K562 (cell line): ENCODE results near the gene ACBD6. TPM values are rescaled to one million over a fixed set of nuclear protein-coding genes. Genes with fewer than 3 reads are reported as not detected.
A peak's percentile ranks its signal among the peaks of the same experiment; 100 is the strongest.

Experiments
- CBX3 ChIP-seq, 2 experiments: IDR thresholded peaks; 1 replicate in 1 of 2; 2 replicates in 1 of 2; pipeline ENCODE4 v1.6.1; 2012; ENCODE audit warnings: inconsistent platforms in 2 of 2, low read length in 2 of 2, borderline replicate concordance in 1 of 2, control low read depth in 1 of 2
- CCNT2 ChIP-seq: IDR thresholded peaks from 2 replicates; pipeline ENCODE4 v1.6.1; 2011; ENCODE audit warnings: borderline replicate concordance, low read depth, mild to moderate bottlenecking, moderate library complexity, mixed read lengths, low read length; ENCODE audit not compliant: insufficient read length; ENCODE audit errors: extremely low read depth
- CREM ChIP-seq: IDR thresholded peaks from 2 replicates; pipeline ENCODE4 v1.6.1; 2014; ENCODE audit warnings: antibody characterized with exemption, low read depth
- FOXM1 ChIP-seq, 2 experiments: fragments of 450-650 bp in 1 of 2; sonication (generic) in 1 of 2; formaldehyde crosslinking in 1 of 2; IDR thresholded peaks; 2 replicates each; pipeline versions ENCODE4 v1.6.1 to v1.9.0; 2017 to 2022; ENCODE audit warnings: low read depth in 2 of 2, mild to moderate bottlenecking in 2 of 2, missing genetic modification reagents in 1 of 2, moderate library complexity in 1 of 2
- MAZ ChIP-seq, 2 experiments: fragments of 450-650 bp in 1 of 2; sonication (generic) in 1 of 2; formaldehyde crosslinking; IDR thresholded peaks in 1 of 2; conservative IDR thresholded peaks in 1 of 2; 2 replicates each; pipeline versions ENCODE4 v1.4.0 to v1.5.0; 2020; ENCODE audit warnings: mild to moderate bottlenecking in 1 of 2, missing genetic modification reagents in 1 of 2
- MBD1 ChIP-seq: fragments of 250-450 bp; sonication (Bioruptor Pico); IDR thresholded peaks from 2 replicates; pipeline ENCODE4 v1.8.0; 2022; ENCODE audit warnings: inconsistent platforms
- PHF8 ChIP-seq: fragments of 200-600 bp; sonication (generic); IDR thresholded peaks from 2 replicates; pipeline ENCODE4 v1.6.1; 2012; ENCODE audit warnings: mixed run types, mild to moderate bottlenecking, inconsistent platforms, low read length, moderate library complexity, borderline replicate concordance
- SMAD2 ChIP-seq: fragments of 150-350 bp; IDR thresholded peaks from 2 replicates; pipeline ENCODE4 v1.6.1; 2014; ENCODE audit warnings: low read depth, mild to moderate bottlenecking, low read length
- SMARCC2 ChIP-seq: fragments of 450-650 bp; IDR thresholded peaks from 2 replicates; pipeline ENCODE4 v1.6.1; 2017; ENCODE audit warnings: antibody characterized with exemption, moderate library complexity, mild to moderate bottlenecking, low read depth
- SMARCE1 ChIP-seq: fragments of 450-650 bp; IDR thresholded peaks from 2 replicates; pipeline ENCODE4 v1.7.1; 2016; ENCODE audit warnings: mild to moderate bottlenecking
- SP1 ChIP-seq: sonication (generic); formaldehyde crosslinking; IDR thresholded peaks from 2 replicates; pipeline ENCODE4 v1.8.1; 2022; ENCODE audit warnings: mild to moderate bottlenecking, missing genetic modification reagents
- TARDBP ChIP-seq: fragments of 450-650 bp; IDR thresholded peaks from 2 replicates; pipeline ENCODE4 v1.6.1; 2016
- TCF15 ChIP-seq: fragments of 250-450 bp; sonication (Bioruptor Pico); IDR thresholded peaks from 2 replicates; pipeline ENCODE4 v1.8.0; 2022; ENCODE audit warnings: moderate library complexity, mild to moderate bottlenecking, inconsistent platforms
- ZNF274 ChIP-seq: IDR thresholded peaks from 2 replicates; pipeline ENCODE4 v1.6.1; 2011; ENCODE audit warnings: low read depth, mild to moderate bottlenecking, low read length, moderate library complexity, borderline replicate concordance
- ZNF316 ChIP-seq: fragments of 450-650 bp; IDR thresholded peaks from 2 replicates; pipeline ENCODE4 v1.6.1; 2016
- ZNF431 ChIP-seq: sonication (generic); formaldehyde crosslinking; IDR thresholded peaks from 2 replicates; pipeline ENCODE4 v1.8.0; 2022; ENCODE audit warnings: mild to moderate bottlenecking, missing genetic modification reagents
- polyA plus RNA-seq, 8 experiments: library from polyadenylated mRNA; depleted of rRNA in 4 of 8; stranded (reverse) in 5 of 8; unstranded in 3 of 8; fragments of >200 nt; fragmentation: Nextera tagmentation in 2 of 8; fragmentation: Illumina TruSeq in 1 of 8; extraction: Ambion mirVana in 2 of 8; extraction: Trizol in 1 of 8; gene quantifications; 2 replicates each; pipeline versions ENCODE4 v1.2.1 to v1.2.3, GENCODE V29; 2011 to 2014; ENCODE audit warnings: inconsistent platforms in 1 of 8, missing spikeins in 1 of 8
- total RNA-seq, 7 experiments: library from RNA; depleted of rRNA in 6 of 7; stranded (reverse); fragments of >200 nt in 6 of 7; fragmentation: Illumina TruSeq in 2 of 7; extraction: Trizol in 2 of 7; gene quantifications; 2 replicates each; pipeline versions ENCODE4 v1.2.1 to v1.2.3, GENCODE V29; 2011 to 2021; ENCODE audit warnings: low replicate concordance in 1 of 7
- TF ChIP-seq, protein P1 (sequence below): sonication (generic); formaldehyde crosslinking; IDR thresholded peaks from 2 replicates; pipeline ENCODE4 v1.8.1; 2023; ENCODE audit warnings: mild to moderate bottlenecking, missing genetic modification reagents, moderate library complexity
- TF ChIP-seq, protein P2 (sequence below): sonication (generic); formaldehyde crosslinking; IDR thresholded peaks from 2 replicates; pipeline ENCODE4 v1.8.0; 2022; ENCODE audit warnings: missing genetic modification reagents, mild to moderate bottlenecking, borderline replicate concordance
- TF ChIP-seq, protein P3 (sequence below): fragments of 250-450 bp; sonication (Bioruptor Pico); IDR thresholded peaks from 2 replicates; pipeline ENCODE4 v1.8.0; 2021; ENCODE audit warnings: borderline replicate concordance, mild to moderate bottlenecking, moderate library complexity; ENCODE audit not compliant: poor library complexity, severe bottlenecking

Gene ACBD6
- total and polyA plus RNA-seq, 9 of the 15 experiments (the other 6 are each of a cell fraction or from before 2014, with no cell fraction given): 16.9 to 107 (median 77.7) TPM

DNA sequence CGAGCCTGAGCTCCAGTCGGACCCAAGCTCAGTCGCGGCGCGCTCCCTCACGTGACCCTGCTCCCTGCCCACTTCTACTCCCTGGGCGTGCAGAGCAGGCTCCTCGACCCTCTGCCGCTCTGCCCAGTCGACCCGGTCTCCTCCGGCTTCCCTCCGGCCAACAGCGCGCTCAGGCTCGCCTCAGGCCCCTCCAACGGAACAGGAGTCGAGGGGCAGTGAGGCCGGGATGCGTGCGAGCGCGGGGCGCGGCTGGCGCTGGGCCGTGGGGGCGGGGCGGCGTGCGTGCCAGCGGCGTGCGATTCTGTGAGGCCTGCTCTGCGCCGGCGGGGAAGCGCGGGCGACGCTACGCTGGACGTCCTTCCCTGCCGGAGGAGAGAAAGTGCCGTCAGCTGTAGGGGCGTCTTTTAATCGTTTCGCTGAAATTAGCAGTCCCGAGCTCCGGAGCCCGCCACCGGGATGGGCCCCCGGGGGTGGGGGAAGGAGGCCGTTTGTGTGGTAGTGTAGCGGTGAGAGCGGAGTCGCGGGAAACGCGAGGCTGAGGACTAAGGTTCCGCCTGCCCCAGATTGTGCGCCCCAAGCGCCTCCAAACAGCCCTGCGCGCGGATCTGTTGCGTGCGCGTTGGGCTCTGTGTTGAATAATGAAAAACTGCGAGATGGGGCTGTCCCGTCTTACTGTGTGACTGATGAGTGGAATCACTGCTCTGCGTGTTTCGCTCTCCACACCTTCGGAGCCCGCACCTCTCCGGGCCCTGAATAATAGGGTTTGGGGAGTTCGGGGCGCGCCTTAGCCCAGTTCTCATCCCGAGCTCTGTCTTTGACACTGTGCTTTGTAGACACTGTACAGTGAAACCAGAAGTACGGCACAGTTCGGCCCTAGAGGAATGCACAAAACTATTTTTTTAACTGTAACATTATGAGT is at the start of gene ACBD6 (continued):
- TF ChIP-seq SP1 (CRISPR knock-in tag): peak; percentile 77
- 0 out of 2 replicates have a peak, but pooled peaks have one; percentile 29 for TF ChIP-seq TCF15
- peak in 1 of 2 experiments; percentile 89; a peak in 1 of 3 replicates for TF ChIP-seq CBX3 (IDR thresholded peaks at IDR 0.05; ENCODE audit: borderline replicate concordance in 1 of 2, low read length in 2 of 2)
- TF ChIP-seq, protein P1, sequence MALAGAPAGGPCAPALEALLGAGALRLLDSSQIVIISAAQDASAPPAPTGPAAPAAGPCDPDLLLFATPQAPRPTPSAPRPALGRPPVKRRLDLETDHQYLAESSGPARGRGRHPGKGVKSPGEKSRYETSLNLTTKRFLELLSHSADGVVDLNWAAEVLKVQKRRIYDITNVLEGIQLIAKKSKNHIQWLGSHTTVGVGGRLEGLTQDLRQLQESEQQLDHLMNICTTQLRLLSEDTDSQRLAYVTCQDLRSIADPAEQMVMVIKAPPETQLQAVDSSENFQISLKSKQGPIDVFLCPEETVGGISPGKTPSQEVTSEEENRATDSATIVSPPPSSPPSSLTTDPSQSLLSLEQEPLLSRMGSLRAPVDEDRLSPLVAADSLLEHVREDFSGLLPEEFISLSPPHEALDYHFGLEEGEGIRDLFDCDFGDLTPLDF (CRISPR knock-in tag): peak; percentile 91
- TF ChIP-seq MBD1 (CRISPR knock-in tag): no peak
- TF ChIP-seq MAZ (CRISPR knock-in tag; conservative IDR thresholded peaks at IDR 0.05 in 1 of 2, IDR thresholded peaks at IDR 0.05 in 1 of 2): peak; percentile 97 to 98
- peak; percentile 80 for TF ChIP-seq CREM
- TF ChIP-seq ZNF274: no peak
- peak; percentile 65; the same call in 1 of the 2 replicates for TF ChIP-seq TARDBP
- TF ChIP-seq FOXM1 (IDR thresholded peaks at IDR 0.05; ENCODE audit: low read depth): peak; percentile 64; the same call in 1 of the 2 replicates
- TF ChIP-seq FOXM1 (CRISPR knock-in tag; IDR thresholded peaks at IDR 0.05; ENCODE audit: low read depth): peak; percentile 95
- TF ChIP-seq SMAD2: no peak
- peak; percentile 73 for TF ChIP-seq CCNT2
- 0 out of 2 replicates have a peak, but pooled peaks have one; percentile 49 for TF ChIP-seq ZNF316
- no peak; the same call in 1 of the 2 replicates for TF ChIP-seq SMARCC2
- TF ChIP-seq, protein P2, sequence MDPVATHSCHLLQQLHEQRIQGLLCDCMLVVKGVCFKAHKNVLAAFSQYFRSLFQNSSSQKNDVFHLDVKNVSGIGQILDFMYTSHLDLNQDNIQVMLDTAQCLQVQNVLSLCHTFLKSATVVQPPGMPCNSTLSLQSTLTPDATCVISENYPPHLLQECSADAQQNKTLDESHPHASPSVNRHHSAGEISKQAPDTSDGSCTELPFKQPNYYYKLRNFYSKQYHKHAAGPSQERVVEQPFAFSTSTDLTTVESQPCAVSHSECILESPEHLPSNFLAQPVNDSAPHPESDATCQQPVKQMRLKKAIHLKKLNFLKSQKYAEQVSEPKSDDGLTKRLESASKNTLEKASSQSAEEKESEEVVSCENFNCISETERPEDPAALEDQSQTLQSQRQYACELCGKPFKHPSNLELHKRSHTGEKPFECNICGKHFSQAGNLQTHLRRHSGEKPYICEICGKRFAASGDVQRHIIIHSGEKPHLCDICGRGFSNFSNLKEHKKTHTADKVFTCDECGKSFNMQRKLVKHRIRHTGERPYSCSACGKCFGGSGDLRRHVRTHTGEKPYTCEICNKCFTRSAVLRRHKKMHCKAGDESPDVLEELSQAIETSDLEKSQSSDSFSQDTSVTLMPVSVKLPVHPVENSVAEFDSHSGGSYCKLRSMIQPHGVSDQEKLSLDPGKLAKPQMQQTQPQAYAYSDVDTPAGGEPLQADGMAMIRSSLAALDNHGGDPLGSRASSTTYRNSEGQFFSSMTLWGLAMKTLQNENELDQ (CRISPR knock-in tag): peak; percentile 37; the same call in 1 of the 2 replicates
- TF ChIP-seq, protein P3, sequence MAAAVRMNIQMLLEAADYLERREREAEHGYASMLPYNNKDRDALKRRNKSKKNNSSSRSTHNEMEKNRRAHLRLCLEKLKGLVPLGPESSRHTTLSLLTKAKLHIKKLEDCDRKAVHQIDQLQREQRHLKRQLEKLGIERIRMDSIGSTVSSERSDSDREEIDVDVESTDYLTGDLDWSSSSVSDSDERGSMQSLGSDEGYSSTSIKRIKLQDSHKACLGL (CRISPR knock-in tag): peak; percentile 57
- 0 out of 2 replicates have a peak, but pooled peaks have one; percentile 64 for TF ChIP-seq SMARCE1
- TF ChIP-seq PHF8: peak; percentile 100
- TF ChIP-seq ZNF431 (CRISPR knock-in tag): peak; percentile 91
